ENCODE measurements around the gene SASH1. TPM values are rescaled to one million over a fixed set of nuclear protein-coding genes. Genes with fewer than 3 reads are reported as not detected.

Gene SASH1
- total RNA-seq, 1 donor from 2014 or later, result 10.2 TPM

GRCh38 chr6:148396926-148397325 is 54.3 kb downstream of the SASH1 start:
- Mint-ChIP-seq H3K4me3 (no peak overlapping the region), H3K9me3 (no peaks in the 10 kb centered on the region), H3K27ac (no peak overlapping the region), H3K27me3 (ENCODE audit: insufficient read depth, low read depth) (peaks cover 5% of the 10 kb centered on the region), H3K36me3 (peaks cover 13% of the 10 kb centered on the region), H3K4me1 (peaks cover 15% of the 10 kb centered on the region)
- Histone ChIP-seq H3K4me3 (no peak overlapping the region), H3K27me3 (no peaks in the 10 kb centered on the region), H2AFZ (replicated peaks) (no peak overlapping the region), H3K36me3 (no peaks in the 10 kb centered on the region), H3K27ac (no peak overlapping the region), H3K4me1 (peaks cover 10% of the 10 kb centered on the region), H3K79me2 (ENCODE audit: low read depth) (no peaks in the 10 kb centered on the region), H3K9ac (no peak overlapping the region), H4K20me1 (ENCODE audit: low read depth) (no peaks in the 10 kb centered on the region), H3K4me2 (no peak overlapping the region), H3F3A (ENCODE audit: low read depth) (no peaks in the 10 kb centered on the region), H3K9me3 (ENCODE audit: low read depth) (no peaks in the 10 kb centered on the region)
- no peak for TF ChIP-seq EZH2 (IDR thresholded peaks at IDR 0.05)
- no peak for TF ChIP-seq EZH2phosphoT487 (IDR thresholded peaks at IDR 0.05)
- no peak for TF ChIP-seq CTCF (IDR thresholded peaks at IDR 0.05)
- DNase-seq (ENCODE audit: low spot score), result no peak

- Histone ChIP-seq H3F3A (ENCODE audit: low read depth) (no peaks in the 10 kb centered on the region), H3K36me3 (no peaks in the 10 kb centered on the region), H3K9ac (no peak overlapping the region), H3K27ac (no peak overlapping the region), H3K27me3 (no peaks in the 10 kb centered on the region), H2AFZ (replicated peaks) (no peak overlapping the region), H3K4me1 (peaks cover 10% of the 10 kb centered on the region), H3K79me2 (ENCODE audit: low read depth) (no peaks in the 10 kb centered on the region), H3K9me3 (ENCODE audit: low read depth) (no peaks in the 10 kb centered on the region), H4K20me1 (ENCODE audit: low read depth) (no peaks in the 10 kb centered on the region), H3K4me3 (no peak overlapping the region), H3K4me2 (no peak overlapping the region)
- peaks cover 3% of the 10 kb centered on the region for H3K27me3 Mint-ChIP-seq (ENCODE audit: insufficient read depth, low read depth)
- no peaks in the 10 kb centered on the region for H3K9me3 Mint-ChIP-seq
- DNase-seq (ENCODE audit: low spot score), result no peak
- H3K27ac Mint-ChIP-seq, result no peak overlapping the region
- peaks cover 14% of the 10 kb centered on the region for H3K36me3 Mint-ChIP-seq
- H3K4me1 Mint-ChIP-seq, result peaks cover 12% of the 10 kb centered on the region
- H3K4me3 Mint-ChIP-seq, result no peak overlapping the region
- TF ChIP-seq CTCF (IDR thresholded peaks at IDR 0.05), result no peak
Observed at GRCh38 chr6:148398244-148398643, 55.6 kb downstream of the SASH1 start.

GRCh38 chr6:148398678-148399077 is 56.0 kb downstream of the SASH1 start:
- Mint-ChIP-seq H3K9me3 (no peaks in the 10 kb centered on the region), H3K36me3 (peaks cover 14% of the 10 kb centered on the region), H3K27me3 (ENCODE audit: insufficient read depth, low read depth) (peaks cover 3% of the 10 kb centered on the region), H3K4me1 (peaks cover 12% of the 10 kb centered on the region), H3K27ac (no peak overlapping the region), H3K4me3 (no peak overlapping the region)
- H3K36me3 ChIP-seq, result no peaks in the 10 kb centered on the region
- H3K79me2 ChIP-seq (ENCODE audit: low read depth), result no peaks in the 10 kb centered on the region
- no peak overlapping the region for H2AFZ ChIP-seq (replicated peaks)
- H3K9ac ChIP-seq, result no peak overlapping the region
- no peaks in the 10 kb centered on the region for H4K20me1 ChIP-seq (ENCODE audit: low read depth)
- no peaks in the 10 kb centered on the region for H3K9me3 ChIP-seq (ENCODE audit: low read depth)
- no peak overlapping the region for H3K4me2 ChIP-seq
- no peaks in the 10 kb centered on the region for H3K27me3 ChIP-seq
- H3K4me3 ChIP-seq, result no peak overlapping the region
- H3F3A ChIP-seq (ENCODE audit: low read depth), result no peaks in the 10 kb centered on the region
- TF ChIP-seq EZH2phosphoT487 (IDR thresholded peaks at IDR 0.05), result no peak
- no peak for TF ChIP-seq EZH2 (IDR thresholded peaks at IDR 0.05)
- no peak for TF ChIP-seq CTCF (IDR thresholded peaks at IDR 0.05)
- peaks cover 10% of the 10 kb centered on the region for H3K4me1 ChIP-seq
- DNase-seq (ENCODE audit: low spot score), result no peak
- no peak overlapping the region for H3K27ac ChIP-seq
